Stimulated activated CD4-positive, alpha-beta T cell treated with anti-CD3 and anti-CD28 coated beads, Interleukin-15, amount 100 ng/mL, for 24 hours (primary cell): ENCODE data around the gene ZBTB24.
"Not testable (repeated sequence)": the region's sequence is repeated elsewhere in the genome, so short reads cannot be mapped to it uniquely, and the experiment has no call there.

Experiments
- DNase-seq: peaks from one replicate; pipeline ENCODE4 v3.0.0-alpha.2; 2020

ZBTB24 gene

DNA sequence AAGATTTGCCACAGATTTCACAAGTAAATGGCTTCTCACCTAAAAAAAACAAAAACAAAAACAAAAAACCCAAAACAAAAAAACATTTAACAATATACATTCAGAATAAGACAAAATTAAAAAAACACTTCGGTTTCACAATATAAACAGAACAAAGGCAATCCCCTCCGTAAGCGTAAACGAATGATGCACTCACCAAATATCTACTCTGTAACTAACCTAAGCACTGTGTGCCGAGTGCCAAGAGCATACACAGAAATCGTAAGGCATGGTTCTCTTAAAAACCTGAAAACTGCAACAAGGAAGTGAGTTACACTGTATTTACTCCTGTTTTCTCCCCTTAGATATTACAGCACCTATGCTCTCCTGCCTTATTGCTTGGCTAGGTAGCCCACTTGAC, 15.3 kb downstream of the ZBTB24 start:
- DNase-seq: no peak

DNA sequence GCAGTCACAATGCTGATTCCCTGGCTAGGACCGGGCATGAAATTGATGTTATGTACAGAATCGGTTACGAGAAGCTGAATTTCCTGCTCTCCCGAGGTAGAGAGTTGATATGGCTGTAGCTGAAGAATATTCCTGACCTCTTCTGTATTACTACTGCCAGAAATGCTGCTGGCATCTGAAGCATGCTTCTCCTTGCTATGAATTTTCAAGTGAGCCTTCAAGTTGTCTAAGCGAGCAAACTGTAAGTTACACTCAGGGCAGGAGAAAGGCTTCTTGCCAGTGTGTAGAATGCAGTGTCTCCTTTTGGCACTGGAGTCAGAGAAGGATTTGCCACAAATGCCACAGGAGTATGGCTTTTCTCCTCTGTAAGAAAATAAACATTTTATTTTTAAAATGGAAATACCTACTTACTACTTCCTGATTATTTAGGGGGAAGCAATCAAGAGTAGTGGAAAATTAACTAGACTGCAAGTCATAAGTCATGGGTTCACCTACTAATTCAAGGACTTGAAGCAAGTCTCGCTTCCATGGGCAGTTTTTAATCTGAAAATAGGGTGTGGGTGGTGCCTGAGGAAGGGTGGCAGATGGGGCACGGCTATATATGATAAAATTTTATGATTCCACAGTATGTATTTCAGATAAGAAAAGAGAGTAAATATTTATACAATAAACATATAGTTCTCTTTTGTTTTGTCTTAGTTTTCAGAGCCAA, 16.7 kb downstream of the ZBTB24 start:
- DNase-seq: no peak

DNA sequence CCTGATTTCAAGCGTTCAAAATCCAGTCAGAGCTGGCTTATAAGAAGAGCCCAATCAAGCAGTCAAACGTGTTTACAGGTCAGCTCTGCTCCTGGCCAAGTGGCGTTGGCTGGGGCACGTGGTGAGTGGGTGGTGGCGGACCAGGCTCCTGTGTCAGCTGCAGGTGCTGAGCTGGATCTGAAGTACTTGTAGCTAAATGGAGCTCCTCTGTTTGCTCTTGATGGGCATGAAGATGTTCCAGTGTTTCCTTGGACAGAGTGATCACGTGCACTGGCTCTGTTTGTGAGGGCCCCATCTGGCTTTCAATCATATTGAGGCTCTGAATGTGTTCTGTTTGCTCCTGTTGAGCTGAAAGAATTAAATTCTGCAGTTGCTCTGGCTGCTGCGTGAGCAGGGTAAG, 17.2 kb downstream of the ZBTB24 start:
- DNase-seq: no peak

DNA sequence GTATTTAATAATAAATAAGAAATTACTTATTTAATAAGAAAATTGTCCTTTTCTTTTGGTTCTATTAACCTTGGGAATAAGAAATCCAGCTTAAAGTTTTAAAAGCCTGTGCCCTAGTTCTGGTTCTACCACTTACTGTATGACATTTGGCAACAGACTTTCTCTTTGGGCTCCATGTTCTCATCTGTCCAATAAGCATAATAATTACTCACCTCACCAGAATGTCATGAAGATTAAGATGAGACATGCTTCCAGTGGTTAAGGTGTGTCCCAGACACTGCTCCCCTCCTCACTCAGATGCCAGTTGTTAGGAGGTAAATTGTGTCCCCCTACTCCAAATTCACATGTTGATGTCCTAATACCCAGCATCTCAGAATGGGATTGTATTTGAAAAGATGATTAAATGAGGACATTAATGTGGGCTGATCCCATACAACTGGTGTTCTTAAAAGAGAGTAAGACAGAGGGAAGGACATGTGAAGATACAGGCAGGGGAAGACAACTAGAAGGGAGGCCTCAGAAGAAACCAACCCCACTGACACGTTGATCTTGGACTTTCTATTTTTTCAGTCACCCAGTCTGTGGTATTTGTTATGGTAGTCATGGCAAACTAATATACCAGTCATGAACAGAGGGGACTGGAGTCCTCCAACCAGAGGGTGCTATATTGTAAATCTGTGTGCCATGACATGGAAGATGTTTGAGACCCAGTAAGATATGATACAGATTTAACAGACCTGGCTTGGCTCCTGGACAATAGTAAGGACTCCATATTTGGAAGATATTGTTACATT, 21.1 kb downstream of the ZBTB24 start:
- no peak for DNase-seq

DNA sequence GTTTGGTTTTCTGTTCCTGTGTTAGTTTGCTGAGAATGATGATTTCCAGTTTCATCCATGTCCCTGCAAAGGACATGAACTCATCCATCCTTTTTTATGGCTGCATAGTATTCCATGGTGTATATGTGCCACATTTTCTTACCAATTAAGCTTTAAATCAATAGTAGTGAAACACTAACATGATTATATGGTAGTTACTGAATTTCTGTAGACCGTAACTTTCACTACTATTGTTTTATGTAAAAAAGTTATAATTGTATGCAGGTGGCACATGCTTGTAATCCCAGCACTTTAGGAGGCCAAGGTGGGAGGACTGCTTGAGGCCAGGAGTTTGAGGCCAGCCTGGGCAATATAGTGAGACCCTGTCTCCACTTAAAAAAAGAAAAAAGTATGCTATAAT, 21.8 kb downstream of the ZBTB24 start:
- not testable (repeated sequence) for DNase-seq

DNA sequence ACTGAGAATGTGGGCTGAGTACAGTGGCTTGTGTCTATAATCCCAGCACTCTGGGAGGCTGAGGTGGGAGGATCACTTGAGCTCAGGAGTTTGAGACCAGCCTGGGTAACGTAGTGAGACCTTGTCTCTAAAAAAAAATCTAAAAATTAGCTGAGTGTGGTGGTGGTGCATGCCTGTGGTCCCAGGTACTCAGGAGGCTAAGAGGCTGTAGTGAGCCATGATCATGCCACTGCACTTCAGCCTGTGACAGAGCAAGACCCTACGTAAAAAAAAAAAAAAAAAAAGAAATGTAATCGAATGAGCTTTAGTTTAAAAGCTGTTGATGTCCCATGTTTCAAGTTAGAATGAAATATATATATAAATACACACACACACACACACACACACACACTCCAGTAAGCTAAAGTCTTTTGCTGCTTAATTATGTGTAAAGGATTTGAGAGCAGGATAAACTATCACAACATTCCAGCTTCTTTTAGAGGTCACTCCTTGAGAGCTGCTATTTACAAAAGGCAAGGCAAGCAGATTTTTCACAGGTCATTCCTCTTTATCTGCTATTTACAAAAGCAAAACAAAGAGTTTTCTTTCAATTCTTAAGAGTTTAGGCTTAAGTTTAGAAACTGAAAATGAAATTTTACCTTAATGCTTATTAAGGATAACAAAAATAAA, 22.7 kb downstream of the ZBTB24 start:
- no peak for DNase-seq

DNA sequence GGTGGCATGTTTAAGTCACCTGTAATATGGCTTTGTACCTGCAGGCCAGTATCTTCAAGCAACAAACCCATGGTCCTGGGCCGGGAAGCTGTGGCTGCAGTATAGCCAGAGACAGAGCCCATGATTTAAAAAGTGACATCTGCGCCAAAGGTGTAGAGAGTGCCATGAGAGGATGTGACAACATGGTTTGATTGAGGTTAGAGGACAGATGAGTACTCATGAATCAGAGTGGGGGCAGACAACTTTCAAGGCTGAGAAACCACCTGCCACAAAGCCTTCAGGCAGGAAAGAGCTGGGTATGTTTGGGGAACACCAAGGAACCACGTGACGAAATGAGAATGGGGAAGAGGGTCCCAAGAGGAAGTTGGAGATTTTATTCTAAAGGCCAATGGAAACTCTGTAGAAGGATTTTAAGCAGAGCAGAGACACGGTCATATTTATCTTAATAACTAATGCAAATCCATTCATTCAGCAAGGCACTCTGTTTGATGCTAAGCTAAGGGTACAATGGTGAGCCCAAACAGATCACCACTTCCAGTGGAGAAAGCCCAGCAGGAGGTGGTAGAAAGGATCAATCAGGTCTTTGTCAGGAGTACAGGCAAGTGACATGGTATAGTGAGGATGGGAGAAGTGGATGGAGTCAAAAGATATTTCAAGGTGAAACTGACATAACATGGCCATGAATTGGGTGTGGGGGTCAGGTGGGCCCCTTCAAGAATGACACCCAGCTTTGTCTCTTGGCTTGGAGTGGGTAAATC, 24.1 kb downstream of the ZBTB24 start:
- DNase-seq: peak; percentile 50

DNA sequence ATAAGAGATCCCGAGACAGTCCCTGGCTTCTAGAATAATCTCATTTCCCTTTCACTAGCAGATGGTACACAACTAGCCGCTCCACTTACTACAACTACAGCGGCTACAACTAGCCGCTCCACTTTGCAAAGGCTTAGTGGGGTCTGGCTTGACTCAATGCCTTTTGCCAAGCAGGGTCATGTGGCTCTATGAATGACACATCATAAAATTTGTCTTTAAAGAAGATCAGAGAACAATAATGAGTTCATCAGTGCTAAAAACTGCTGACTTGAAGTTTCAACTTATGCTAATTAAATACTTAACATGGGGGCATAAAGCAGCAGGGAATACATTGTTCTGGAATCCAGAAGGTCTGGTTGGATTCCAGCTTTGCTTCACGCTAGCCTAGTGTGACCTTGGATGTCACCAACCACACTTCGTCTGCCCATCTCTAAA, 25.4 kb downstream of the ZBTB24 start:
- DNase-seq: no peak

DNA sequence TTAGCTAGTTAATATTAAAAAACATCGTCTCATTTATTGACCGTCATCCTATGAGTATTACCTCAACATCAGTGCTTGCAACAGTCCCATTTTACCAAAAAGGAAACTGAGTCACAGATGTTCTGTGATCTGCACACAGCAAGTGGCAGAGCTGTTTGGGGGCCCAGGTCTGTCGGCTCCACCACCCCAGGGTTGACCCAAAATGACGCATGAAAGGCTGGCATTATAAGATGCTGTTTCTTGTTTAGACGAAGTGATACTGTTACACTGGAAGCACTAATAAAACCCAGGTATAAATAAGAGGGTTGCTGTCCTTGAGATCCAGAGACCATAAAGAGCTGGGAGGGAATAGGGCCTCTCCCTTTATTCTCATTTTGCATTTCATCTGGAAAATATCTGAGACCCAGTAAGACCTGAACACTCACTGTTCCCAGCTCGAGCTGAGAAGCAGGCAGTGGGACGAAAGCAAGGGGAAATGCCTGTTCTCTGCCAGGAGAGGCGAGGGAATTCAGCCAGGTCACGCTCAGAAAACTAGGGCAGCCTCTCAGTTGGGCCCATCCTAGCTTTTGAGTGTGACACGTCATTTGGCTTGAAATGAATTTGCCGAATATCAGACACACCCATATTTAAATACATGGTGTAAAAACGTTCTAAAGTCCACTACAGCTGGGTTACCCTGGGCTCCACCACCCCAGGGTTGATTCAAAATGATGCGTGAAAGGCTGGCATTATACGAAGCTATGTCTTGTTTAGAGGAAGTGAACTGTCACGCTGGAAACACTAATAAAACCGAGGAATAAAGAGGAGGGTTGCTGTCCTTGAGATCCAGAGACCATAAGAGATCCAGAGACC, 26.1 kb downstream of the ZBTB24 start:
- no peak for DNase-seq

DNA sequence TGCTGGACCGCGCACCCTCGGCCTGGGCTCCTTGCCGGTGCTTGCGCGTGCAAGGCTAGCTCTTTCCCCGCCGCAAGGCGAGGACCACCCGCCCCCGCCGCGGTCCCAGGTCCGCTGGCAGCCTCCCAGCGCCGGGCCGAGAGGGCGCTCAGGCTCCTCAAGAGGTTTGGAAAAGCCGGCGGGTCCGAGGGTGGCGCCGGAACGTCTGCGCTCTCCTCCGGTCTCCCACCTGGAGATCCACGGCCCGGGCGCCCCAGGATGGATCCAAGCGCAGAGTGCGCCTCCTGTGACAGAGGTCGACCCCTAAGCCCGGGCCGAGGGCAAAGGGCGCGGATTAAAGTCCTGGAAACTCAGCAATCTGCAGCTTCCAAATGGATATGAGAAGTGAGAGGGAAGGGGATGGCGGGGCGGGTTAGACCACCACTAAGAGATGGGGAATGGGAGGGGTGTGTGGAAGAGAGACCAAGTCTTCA, 26.9 kb downstream of the ZBTB24 start:
- no peak for DNase-seq

DNA sequence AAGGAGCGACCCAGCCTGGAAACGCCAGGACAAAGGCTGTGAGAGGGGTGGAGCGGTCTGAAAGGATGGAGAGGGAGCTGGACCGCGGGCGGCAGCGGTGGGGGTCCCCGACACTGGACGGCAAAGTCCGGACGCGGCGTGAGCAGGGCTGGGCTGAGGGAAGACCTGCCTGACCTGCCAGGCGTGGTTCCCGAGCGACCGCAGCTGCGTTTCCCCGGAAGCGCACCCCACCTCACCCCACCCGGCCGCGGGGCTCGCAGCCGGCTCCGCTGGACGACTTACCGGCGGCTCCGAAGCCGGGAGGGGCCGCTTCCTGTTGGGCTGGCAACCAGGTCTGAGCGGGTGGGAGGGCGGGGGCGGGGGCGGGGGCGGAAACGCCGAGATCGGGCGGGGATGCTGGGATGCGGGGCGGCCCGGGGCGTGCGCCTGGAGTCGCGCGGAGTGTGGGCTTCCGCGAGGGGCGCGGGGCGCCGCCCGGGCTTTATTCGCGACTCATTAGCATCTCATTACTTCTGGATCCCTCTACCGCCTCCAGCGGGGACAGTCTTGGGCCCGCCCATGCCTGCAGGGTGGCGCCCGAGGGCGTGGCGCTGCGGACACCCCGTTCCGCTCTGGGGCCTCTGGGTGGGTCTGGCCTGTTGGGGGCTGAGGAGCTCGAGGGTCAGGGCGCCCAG, 27.4 kb downstream of the ZBTB24 start, which contains the start of gene MICAL1:
Gene MICAL1 (minus strand): TSS at position 336 of the 674 bp plus-strand sequence. CDS start 1,576 bp downstream, outside the sequence.
- DNase-seq: peak; percentile 74

DNA sequence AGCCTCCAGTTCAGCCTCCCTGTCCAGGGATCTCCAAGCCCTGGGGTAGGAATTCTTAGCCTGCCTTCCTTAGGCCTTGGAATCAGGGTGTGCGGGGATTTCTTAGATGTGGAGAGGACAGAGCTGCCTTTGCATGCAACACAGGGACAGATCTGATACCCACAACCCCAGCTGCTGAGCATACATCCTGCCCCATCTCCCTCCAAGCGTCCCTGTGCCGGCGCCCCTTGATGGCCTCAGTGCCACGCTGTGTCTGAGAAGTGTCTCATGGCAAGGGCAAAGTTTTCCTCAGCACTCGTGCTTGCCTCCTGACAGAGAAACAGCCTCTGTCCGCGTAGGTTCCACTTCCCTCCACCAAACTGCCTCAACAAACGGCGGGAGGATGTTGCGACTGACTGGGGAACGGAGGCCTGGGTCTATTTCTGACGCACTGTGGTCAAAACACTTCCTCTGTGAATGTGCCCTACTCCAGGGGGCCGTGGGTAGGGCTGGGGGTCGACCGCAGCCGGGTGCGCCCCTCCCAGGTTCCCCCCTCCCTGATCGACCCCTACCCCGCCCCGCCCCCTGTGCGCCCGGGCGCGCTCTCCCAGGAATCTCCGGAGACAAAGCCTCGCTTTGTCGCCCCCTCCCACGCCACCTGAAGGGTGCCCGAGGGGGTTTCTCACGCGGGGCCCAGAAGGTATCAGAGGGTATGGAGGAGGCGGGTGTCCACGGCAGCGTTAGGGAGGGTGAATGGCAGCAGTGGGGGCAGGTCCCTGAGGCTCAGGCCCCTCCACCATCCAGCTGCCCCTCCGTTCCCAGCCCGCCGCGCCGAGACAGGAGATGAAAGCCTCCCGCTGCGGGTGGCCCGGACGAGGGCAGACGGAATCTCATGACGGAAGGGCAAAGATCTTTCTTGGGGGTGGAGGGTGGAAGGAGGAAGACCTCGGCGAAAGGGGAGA, 28.3 kb downstream of the ZBTB24 start:
- peak; percentile 69 for DNase-seq

DNA sequence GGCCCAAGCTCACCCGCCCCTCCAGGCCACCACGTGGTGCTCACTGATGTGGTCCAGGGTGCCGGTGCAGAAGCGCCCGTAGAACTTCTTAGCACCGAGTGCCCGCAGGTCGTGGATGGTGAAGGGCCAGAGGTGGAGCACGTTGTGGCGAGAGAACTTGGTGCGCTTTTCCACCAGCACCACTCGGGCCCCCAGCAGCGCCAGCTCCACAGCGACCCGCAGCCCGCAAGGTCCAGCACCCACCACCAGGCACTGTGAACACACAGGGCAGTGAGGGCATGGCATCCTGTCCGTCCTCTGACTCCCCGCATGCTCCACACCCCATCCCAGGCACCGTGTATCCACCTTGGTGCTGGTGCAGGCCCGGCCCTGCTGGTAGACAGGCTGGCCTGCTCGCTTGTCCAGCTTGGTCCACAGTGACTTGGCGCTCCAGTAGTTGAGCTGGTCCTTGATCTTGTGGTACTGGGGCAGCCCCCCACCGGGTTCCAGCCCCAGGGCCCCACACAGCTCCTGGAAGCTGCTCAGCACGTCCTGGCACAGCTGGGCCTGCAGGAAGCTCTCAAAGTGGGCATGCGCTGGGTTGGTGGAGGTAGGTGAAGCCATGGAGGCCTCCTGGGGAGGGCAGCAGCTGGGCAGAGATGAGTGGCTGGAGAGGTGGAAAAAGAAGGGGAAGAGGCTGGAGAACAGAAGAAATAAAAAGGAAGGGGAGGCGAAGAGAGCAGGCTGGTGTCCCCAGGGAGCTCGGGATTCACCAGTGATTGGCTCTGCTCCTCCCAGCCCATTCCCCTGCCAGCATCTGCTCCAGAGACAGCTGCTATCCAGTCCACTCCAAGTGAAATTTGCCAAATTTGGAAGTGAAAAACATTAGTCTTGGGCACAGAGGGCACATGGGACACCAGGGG, 29.2 kb downstream of the ZBTB24 start:
- DNase-seq: no peak

DNA sequence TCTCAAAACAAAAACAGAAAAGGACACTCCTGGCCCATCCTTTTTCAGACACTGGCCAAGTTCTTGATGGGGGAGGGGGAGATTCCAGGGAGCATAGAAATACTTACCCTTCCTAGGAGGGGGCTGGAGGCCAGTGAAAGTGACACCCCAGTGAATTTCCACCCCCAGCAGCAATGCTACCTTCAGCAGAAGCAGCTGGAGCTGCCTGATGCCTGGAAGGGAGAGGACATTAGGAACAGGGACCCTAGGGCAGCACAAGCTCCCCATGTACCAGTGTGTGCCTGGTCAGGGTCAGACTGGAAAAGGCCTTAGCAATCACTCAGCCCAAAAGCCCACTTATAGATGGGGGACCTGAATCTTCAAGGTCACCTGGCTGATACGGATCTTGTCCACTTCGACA, 29.9 kb downstream of the ZBTB24 start:
- no peak for DNase-seq

DNA sequence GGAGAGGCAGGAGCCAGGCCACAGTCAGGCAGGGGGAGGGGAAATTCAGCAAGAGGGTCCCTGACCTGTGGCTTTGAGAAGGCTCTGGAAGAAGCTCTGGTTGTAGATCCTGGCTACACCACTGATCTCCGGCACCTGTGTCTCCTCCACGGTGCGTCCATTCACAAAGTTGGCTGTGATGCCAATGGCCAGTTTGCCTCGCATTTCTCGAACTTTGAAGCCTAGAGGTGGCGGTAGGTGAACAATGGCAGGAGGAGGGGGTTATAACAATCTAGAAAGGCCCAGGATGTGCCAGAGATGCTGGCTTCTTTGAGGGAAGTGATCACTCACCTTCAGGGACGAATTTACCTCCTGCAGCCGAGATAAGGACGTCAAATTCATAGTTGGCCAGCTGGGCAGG, 30.8 kb downstream of the ZBTB24 start:
- DNase-seq: no peak

DNA sequence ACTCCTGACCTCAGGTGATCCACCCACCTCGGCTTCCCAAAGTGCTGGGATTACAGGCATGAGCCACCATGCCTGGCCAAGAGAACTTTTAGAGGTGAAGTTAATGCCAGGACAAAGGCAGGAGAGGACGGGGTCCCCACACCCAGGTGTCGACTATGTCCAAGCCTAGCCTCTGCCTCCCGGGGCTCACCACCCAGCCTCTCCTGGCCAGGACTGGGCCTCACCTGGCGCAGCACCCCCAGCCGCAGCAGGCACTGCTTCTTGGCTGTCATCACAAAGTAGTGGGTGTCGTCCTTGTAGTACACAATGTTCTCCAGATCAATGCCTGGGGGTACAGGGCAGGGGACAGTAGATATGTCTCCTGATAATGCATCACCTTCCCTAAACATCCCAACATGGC, 31.6 kb downstream of the ZBTB24 start:
- DNase-seq: no peak

DNA sequence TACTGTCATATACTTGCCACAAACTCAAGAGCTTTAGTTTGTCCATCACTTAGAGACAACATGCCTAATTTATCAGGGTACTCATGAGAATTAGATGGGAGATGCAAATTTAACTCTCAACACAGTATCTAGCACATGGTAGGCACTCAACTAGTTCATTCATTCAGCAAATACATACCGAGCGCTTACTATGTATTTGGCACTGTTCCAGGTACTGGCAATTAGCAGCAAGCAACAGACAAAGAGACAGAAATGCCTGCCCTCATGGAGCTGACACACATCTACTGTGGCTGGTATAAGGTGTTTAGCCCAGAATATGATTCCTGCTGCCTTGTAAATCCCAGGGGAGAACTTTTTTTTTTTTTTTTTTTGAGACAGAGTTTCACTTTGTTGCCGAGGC, 32.2 kb downstream of the ZBTB24 start:
- DNase-seq: no peak

DNA sequence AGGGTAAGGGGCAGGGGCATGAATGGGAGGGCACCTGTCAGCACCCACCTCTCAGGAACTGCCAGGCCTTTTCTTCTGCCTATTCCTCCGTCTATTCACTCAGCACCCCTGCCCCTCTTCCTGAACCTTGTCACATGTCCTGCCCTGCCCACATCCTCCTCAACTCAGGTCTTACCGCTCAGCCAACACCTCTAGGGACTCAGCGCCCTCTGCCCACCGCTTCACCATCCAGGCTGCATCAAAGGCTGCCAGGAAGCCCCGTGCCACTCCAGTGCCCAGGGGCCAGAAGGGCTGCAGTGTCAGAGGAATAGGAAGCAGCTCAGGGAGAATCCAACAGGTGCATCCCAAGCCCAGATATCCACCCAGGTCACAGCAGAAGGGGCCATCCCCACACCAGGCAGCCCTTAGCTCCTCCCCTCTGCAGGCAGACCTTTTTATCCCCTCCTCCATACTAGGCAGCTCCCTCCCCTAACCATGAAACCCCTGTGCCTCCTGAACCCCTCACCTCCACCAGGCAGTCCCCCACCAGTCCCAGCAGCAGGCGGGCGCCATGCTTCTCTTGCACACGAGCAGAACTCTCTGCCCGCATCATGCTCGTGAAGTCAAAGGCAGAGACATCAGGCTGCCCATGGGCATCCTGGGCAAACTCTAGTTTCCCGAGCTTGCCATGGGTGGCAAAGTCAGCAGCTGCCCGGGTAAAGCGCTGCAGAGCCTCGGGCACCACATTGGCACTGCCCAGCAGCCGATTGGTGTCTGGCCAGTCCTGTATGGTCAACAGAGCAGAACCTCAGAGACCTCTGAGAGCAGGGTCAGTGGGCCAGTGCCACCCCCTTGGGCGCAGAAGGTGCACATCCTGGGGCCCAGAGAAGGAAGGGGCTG, 33.0 kb downstream of the ZBTB24 start:
- DNase-seq: no peak
